Inferior parietal cortex (tissue), 1 donor: Measurements from ENCODE around the gene ARFGAP3.

ENCODE experiments used
- DNase-seq: peaks from one replicate; pipeline ENCODE4 v3.0.0-alpha.2; 2016; ENCODE audit errors: extremely low spot score

Gene ARFGAP3, protein sequence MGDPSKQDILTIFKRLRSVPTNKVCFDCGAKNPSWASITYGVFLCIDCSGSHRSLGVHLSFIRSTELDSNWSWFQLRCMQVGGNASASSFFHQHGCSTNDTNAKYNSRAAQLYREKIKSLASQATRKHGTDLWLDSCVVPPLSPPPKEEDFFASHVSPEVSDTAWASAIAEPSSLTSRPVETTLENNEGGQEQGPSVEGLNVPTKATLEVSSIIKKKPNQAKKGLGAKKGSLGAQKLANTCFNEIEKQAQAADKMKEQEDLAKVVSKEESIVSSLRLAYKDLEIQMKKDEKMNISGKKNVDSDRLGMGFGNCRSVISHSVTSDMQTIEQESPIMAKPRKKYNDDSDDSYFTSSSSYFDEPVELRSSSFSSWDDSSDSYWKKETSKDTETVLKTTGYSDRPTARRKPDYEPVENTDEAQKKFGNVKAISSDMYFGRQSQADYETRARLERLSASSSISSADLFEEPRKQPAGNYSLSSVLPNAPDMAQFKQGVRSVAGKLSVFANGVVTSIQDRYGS

DNA sequence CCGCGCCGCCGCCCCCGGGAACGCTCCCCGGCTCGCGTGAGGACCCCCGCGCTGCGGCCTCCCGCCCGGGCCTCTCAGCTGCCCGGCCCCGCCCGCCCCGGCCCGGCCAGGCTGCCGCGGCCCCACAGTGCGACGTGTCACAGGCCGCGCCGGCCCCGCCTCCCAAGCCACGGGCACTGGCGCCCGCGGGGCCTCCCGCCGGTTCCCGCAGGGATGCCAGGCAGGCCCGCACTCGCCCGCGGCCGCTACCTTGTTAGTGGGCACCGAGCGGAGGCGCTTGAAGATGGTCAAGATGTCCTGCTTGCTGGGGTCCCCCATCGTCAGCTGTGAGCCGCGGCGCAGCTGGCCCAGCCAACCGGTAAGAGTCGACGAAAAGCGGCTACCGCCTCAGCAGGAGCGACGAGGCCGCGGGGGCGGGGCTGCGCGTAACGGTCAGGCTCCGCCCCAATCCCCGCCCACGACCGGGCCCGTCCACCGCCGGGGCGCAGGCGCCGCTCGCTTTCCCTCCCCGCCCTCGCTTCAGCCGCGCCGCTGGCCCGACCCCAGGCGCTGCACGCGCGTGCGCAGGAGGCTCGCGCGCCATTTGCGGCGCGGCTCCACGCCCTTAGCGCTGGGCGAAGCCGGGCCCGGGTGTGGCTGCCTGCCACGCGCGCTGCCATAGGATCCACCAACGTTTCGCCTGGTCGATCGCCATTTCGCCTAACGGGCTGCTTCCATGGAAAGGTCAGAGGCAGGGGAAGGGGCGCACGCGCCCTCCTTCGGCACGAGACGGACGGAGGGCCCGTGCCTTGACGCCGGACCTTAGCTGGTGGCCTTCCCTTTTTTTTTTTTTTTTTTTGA lies at the start of gene ARFGAP3:
Gene ARFGAP3 (minus strand): TSS at position 409 of the 840 bp plus-strand sequence. CDS start 91 bp downstream, at position 318.
- peak; percentile 88 for DNase-seq

DNA sequence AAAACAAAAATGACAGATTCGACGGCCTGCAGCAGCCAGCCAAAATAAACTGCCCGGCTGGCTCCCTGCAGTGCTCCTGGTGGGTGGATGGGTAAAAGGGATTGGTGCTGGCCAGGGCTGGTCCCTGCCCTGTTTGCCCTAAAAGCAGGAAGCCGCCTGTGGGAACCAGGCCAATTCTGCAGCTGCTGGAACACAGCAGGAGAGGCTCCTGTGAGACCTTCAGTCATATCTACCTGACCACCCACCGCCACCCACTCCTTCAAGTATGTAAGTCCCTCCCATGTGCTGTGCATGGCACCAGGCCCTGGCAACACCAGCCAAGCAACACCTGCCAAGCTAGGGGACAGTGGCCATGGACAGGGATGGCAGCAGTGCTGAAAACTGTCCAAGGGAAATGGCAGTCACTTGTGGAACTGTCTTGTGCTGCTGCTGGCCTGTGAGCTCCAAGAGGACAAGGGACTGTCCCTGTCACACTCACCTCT lies 48.7 kb upstream of the ARFGAP3 start:
- no peak for DNase-seq

DNA sequence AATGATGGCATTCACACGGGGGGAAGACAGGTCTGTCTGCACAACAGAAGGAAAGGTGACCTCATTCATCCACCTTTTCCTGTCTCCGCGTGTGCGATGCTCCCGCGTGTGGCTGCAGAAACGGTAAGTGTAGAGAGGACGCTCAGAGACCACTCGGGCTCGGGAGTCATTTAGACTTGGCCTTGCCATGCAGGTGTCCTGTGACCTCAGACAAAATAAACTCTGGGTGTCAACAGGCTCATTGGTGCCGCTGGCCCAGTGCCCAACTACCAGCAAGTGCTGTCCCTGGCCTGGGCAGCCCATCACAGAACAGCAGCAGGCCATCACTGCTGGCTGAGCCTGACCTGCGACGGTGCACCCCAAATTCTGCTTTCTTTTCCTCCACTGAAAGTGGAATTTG lies 48.1 kb upstream of the ARFGAP3 start:
- DNase-seq = no peak

DNA sequence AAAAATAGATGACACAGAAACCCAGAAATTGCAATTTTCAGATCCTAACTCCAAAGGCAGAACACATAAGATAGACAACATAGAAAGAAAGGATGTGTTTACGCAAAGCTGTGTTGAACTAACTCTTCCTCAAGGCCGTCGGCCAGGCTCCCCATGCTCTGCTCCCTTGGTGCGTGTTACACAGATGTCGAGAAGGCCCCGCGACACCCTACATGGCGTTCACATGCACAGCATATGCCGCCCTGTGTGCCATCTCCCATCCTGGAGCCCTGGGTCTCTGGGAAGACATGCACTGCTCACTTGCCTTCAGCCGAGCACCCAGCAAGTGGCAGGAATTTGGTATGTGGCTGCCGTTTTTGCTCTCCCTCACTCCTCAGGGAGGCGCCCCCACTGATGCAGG lies 47.0 kb upstream of the ARFGAP3 start:
- no peak for DNase-seq

DNA sequence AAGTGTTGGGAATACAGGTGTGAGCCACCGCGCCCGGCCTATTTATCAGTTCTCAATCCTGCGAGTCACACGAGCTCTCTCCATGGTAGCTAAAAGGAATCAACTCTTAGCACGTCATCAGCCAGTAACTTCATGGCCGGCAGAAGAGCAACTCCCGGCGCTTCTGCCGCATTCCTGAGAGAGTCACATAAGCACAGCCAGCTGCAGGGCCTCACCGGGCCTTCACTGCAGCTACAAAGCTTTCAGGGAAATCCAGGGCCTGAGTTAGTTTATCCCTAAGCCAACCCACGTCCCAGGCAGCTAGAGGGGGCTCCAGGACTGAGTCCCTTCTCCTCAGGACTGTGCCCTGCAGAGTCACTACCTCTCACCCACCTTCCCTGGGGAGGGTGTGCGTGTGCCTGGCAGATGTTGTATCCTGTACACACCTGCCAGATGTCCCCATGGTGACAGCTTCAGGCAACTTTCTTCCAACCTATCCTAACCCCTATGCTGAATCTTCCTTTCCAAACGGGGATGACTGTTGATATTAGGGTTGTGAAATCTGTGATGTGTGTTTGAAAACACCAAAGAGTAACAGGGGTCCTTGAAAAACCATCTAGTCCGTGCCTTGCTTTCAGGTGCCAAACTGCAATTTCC lies 45.9 kb upstream of the ARFGAP3 start:
- no peak for DNase-seq

DNA sequence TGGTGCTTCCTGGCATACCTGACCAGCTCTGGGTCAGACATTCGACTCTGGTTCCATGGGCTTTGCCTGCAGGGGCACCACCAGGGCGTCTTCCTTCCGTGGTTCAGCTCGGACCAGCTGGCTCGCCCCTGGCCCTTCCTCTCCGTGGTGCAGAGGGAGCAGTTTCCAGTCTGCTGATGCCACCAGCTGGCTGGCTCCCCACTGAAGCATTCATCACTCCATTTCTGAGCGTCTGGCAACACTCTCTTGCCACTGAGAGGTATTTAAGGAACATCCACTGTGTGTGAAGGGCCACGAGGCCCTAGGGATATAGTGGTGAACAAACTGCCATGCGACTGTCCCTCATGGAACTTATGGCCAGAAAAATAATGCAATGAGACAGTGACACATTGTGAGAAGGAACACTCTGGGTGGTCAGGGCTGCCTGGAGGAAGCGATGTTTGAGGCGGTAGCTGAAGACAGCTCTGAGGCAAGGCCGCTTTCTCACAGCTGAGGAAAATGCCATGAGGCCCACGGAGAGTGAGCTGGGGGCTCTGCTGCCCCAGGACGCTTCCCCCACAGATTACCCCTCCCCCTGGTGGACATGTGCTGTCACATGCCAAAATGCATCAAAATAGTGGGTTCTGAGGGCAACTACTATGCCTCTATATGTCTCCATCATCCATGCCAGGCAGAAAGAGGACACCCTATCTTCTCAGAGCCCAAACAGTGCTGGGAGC lies 44.9 kb upstream of the ARFGAP3 start:
- no peak for DNase-seq

DNA sequence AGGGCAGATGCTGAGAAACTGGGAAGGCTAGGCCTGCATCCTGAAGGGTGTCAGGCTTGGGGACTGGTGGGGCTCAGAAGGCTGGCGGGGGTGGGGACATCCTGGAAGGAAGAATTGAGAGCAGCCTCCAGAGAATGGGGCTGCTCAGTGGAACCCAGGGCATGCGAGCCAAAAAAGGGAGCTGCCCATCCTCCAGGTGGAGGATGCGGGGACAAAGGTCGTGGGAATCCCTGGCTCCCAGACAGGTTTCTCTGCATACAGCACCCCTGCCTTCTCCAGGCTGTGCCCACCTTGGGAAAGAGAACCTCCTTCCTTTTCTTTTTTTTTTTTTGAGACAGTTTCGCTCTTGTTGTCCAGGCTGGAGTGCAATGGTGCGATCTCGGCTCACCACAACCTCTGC lies 40.9 kb upstream of the ARFGAP3 start:
- DNase-seq = no peak

DNA sequence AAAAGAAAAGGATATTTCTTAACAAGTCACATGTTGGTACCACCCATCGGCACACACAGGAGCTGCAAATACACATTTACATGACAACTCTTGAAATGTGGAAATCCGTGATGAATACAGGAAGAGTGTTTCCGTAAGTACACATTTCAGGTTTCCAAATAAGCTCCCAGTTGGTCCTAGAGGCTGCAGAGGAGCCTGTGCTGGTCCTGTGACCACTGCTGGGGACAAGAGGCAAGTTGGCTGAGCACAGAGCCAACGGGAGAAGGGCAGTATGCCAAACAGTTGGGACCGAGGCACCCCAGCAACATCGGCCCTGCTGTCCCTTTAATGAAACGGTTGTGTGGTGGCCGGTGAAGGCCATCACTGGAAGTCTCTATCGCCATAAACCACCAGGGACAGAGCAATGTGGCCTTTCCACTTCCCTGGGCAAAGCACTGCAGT lies 38.5 kb upstream of the ARFGAP3 start:
- DNase-seq = peak; percentile 18

DNA sequence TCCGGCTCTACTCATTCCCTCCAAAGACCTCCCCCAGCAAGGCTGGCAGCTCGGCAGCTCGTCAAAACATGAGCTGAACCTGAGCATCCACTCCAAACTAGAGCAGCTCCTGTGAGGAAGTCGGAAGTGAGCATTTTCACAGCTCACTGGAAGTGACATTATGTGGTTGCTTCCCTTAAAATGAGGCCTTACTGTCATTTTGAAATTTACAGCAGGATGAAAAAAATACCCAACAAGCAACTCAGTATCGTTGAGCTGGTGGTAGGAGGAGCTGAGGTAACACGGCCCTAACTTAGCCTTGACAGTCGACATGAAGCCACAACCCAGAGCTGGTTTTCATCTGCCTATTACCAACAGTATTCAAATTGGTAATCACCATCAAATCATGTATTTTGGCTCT lies 38.0 kb upstream of the ARFGAP3 start:
- DNase-seq = no peak

DNA sequence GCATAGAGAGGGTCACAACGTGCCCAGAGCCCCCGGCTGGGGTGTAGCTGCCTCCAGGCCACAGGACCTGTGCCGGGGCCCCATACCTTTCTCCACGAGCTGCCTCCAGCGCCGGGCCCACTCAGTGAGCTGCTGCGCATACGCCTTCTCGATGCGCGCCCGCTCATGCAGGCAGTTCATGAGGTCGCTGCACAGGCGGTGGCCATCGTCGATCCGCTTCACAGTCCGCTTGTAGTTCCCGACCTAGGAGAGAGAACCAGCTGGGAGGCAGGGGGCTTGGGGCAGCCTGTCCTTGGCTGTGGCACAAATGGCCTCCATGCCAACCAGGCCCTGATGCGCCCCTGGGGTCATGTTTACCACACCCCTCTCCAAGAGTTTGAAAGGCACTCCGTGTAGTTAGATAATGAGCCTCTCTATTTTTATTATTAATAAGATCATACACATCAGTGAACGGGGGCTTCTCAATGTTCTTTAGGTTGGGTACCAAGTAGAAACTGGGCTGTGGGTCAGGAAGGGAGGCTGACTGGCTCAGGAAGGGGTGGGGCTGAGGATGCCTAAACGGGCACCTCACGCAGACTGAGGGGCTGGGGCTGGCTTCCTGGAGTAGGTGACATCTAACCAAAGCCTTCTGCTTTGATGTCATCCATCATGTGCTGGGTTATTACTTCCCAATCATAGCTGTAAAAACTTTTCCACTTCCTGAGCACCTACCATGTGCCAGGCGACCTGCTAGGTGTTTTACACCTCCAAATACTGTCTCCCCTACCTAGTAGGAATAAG lies 36.5 kb upstream of the ARFGAP3 start:
- no peak for DNase-seq

DNA sequence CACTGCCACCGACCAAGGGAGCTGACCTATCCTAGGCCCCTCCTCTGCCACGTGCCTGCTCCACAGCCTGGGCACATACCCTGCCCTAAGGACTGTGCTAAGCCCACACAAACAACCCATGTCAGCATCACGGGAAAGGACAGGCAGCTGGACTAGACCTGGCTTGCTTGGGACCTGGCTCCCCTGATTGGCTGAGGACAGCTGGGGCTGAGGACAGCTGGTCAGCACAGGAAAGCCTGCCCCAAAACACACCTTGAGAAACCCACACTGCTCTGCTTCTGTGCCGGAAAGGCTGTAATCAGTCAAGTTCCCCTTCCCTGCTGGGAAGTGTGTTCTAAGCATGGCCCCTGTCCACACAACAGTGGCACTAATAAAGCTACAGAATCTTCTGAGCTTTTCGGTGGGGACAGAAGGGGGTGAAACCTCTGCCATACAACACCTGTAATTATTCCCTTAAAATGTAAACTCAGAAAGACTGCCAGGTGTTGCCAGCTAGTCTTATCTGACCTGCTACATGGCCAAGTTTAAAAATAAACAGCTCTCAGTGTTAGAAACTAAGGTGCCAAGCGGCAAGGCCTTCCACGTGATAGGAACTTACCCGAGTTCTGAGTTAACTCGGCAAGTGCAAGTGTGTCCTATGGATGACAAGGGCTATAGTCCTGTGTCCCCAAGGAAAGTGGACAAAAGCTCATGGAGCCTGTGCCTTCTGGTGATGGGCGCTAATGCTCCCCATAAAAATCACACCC lies 35.7 kb upstream of the ARFGAP3 start:
- no peak for DNase-seq

DNA sequence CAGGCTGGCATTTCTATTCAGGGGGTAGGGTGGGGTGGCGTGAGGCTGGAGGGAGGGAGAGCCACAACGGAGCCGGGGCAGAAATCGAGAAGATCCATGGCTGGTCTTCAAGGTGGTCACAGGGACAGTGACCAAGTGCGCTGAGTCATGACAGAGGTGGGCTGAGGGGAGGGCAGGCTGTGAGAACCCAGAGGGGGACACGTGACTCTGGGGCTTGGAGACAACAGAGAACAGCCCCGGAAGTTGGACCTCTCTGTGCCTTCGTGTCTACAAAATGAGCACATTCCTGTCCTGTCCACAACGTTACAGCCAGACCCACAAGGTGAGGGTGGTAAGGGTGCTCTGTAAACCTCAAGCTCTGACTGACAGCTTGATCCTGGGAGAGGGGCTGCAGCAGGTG lies 35.1 kb upstream of the ARFGAP3 start:
- DNase-seq = no peak

DNA sequence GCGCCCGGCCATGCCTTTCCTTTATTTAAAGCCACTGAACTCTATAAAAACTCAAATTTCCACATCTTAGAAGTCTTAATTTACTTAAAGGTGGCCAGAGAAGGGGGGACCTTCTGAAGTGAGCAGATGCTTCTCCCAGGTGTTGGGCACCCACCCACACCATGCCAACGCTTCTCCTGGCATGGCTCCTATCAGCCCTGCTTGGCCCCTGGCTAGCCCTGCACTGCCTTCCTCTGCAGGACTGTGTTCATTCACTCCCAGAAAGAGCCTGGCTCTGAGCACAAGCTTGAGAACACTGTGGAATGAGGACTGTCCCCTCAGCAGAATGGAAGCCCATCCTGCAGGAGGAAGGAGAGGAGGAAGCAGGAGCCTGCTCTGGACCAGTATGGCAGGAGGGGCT lies 34.6 kb upstream of the ARFGAP3 start:
- no peak for DNase-seq

DNA sequence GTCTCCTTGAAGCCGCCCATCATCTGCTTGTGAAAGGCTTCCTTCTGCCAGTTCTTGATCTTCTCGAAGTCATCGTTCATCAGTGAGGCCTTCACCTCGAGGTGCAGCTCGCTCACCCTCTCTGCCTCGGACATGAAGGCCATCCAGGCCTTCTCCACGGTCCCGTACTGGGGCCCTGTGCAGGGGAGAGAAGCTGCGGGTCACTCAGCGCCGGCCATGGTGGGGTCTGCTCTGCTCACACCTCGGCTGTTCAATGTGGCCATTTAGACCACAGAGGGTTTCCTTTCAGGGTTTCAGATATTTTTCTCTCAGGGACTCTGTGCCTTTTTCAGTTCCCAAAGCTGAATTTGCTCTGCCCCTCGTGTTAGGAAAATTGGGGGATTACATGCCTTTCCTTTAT lies 33.9 kb upstream of the ARFGAP3 start:
- no peak for DNase-seq

DNA sequence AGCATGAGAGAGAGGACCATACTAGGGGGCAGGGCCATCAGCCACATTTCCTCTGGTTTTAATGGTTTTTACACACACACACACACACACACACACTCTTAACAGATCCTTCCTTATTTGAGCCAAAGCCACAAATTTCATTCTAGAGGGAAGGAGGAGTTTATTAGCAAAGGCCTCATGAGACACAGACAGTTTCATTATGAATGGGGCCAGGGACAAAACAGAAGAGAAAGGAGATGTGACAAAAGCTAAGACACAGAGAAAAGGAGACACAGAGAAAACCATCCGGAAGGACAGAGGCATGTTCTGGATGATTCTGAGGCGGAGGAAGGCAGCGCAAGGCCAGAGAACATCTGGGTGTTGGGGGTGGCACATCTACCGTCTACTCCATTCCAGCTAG lies 32.2 kb upstream of the ARFGAP3 start:
- DNase-seq = no peak

DNA sequence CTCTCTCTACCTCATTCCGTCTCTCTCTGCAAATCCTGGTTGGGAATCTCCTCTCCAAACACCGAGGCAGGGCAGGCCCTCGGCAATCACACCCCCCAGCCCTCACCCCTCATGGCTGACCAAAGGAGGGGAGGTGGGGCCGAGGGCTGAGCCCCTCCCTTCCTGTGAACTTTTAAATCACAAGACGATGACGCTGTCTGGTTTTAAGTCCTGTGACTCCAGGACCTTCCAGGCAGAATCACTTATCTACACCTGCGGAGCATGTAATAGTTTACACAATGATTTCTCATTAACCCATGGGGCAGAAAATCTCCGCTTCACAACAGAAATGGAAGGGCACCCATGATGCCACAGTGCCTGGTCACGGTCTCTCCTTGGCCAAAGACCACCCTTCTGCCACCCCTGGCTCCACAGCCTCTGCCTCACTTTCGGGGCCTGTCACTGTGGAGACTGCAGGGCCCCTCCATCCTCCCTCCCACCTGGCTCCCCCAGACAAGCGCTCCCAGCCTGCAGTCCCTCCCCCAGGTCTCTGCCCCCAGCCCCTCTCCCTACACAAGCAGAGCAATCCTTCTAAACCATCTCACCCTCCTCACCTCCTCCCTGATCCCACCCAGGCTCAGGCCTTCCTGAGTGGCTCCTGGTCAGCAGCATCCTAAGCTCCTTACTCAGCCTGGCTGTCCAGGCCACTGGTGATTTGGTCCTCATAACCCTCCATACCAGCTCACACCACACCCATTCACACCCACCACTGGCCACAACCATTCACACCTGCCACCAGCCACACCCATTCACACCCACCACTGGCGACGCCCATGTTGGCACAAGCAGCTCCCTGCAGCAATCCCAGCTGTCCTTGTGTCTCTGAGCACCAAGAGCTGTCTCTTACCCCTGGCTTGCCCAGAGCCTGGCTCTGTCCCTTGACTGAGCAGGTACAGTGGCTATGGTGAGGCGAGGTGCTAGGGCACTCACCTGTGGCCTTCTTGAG lies 30.7 kb upstream of the ARFGAP3 start:
- no peak for DNase-seq

DNA sequence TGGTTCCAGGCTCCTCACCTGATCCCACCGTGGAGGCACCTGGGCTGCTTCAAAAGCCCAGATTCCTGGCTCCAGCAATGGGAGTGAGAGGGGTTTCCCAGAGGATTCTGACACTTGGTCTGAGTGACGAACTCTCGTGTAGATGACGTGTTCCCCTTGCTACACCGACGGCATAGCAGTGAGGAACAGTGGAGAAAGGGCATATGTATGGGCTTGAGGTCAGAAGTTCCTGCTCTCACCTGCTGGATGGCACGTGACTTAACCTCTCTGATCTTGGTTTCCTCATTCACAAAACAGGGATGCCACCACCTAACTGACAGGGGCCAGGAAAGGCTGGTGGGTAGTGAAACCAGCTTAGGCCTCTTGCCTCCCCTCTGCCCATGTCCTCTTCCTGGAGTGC lies 30.0 kb upstream of the ARFGAP3 start:
- DNase-seq = no peak

DNA sequence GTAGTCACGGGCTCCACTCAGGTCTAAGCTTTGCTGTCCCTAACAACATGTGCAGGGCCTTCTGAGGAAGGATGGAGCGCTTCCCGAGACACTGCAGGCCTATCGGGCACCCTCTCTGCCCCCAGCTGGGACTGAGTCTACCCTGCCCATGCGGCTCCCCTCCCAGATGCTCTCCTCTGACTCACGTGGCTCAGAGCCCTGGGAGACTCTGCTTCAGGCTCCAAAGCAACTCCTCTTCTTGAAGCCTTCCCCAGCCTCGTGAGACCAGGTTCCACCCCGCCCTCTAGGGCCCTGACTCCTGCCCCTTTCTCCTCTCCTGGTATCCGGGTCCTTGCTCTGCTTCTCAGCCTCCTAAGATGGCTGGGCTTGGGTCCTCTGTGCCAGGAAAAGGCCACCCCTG lies 28.4 kb upstream of the ARFGAP3 start:
- no peak for DNase-seq
